SK-N-SH treated with all-trans-retinoic acid at 6 μM for 48 hours (cell line): ENCODE data around the gene IGSF9.

Experiments used
- ARNTL ChIP-seq: fragments of 450-650 bp; formaldehyde crosslinking; IDR thresholded peaks from 2 replicates; pipeline ENCODE4 v1.5.0; 2020; ENCODE audit warnings: low read depth, mild to moderate bottlenecking, moderate library complexity, borderline replicate concordance
- CREB5 ChIP-seq: fragments of 250-450 bp; sonication (Bioruptor Pico); IDR thresholded peaks from 2 replicates; pipeline ENCODE4 v1.5.1; 2020; ENCODE audit warnings: low read depth, mild to moderate bottlenecking, moderate library complexity
- GLIS3 ChIP-seq: fragments of 250-450 bp; sonication (Bioruptor Pico); IDR thresholded peaks from 2 replicates; pipeline ENCODE4 v1.5.0; 2020; ENCODE audit warnings: mild to moderate bottlenecking, moderate library complexity
- ZNF565 ChIP-seq: fragments of 450-650 bp; formaldehyde crosslinking; conservative IDR thresholded peaks from 2 replicates; pipeline ENCODE4 v1.5.0; 2020; ENCODE audit warnings: low read depth, mild to moderate bottlenecking, moderate library complexity

DNA sequence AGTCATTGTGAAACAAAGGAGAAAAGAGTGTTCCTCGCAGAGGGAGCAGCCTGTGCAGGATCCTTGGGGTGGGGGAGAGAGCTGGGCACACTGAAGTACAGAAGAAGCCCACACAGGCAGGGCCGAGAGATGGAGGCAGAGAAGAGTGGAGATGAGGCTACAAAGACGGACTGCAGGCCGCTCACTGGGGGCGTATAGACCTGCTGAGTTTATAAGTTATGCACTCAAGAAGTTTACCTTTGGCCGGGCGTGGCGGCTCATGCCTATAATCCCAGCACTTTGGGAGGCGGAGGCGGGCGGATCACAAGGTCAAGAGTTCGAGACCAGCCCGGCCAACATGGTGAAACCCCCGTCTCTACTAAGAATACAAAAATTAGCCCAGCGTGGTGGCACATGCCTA lies 16.2 kb upstream of the IGSF9 start:
- TF ChIP-seq ARNTL (no peak), ZNF565 (CRISPR knock-in tag) (no peak), CREB5 (CRISPR knock-in tag) (no peak), GLIS3 (CRISPR knock-in tag) (no peak)
